Trophoblast cell (in vitro differentiated cells and primary cell): ENCODE measurements around the gene TPH2.
A peak's percentile ranks its signal among the peaks of the same experiment; 100 is the strongest.

ENCODE experiments used
- DNase-seq, 2 donors: peaks; one replicate each; pipeline ENCODE4 v3.0.0-alpha.2; 2016
- H2AFZ ChIP-seq: 2 replicates; pipeline ENCODE4 v1.6.1; 2013; ENCODE audit warnings: low read length, moderate library complexity, mild to moderate bottlenecking; ENCODE audit not compliant: insufficient read depth, poor library complexity
- H2AK5ac ChIP-seq: 2 replicates; pipeline ENCODE4 v1.6.1; 2013; ENCODE audit warnings: mild to moderate bottlenecking, low read length
- H2BK120ac ChIP-seq: 2 replicates; pipeline ENCODE4 v1.6.1; 2013; ENCODE audit warnings: low read length, mild to moderate bottlenecking, moderate library complexity; ENCODE audit not compliant: insufficient read depth, poor library complexity
- H2BK12ac ChIP-seq: 2 replicates; pipeline ENCODE4 v1.6.1; 2013; ENCODE audit warnings: mild to moderate bottlenecking, low read length, moderate library complexity
- H2BK5ac ChIP-seq: 2 replicates; pipeline ENCODE4 v1.6.1; 2013; ENCODE audit warnings: low read length, low read depth, moderate library complexity, mild to moderate bottlenecking; ENCODE audit not compliant: poor library complexity
- H3K14ac ChIP-seq: 2 replicates; pipeline ENCODE4 v1.6.1; 2013; ENCODE audit warnings: mild to moderate bottlenecking, low read length
- H3K18ac ChIP-seq: 2 replicates; pipeline ENCODE4 v1.6.1; 2013; ENCODE audit warnings: mild to moderate bottlenecking, low read length
- H3K23ac ChIP-seq: 2 replicates; pipeline ENCODE4 v1.6.1; 2013; ENCODE audit warnings: low read length
- H3K27ac ChIP-seq: 2 replicates; pipeline ENCODE4 v1.5.1; 2013; ENCODE audit warnings: low read depth, mild to moderate bottlenecking, inconsistent platforms, low read length, moderate library complexity
- H3K27me3 ChIP-seq: 2 replicates; pipeline ENCODE4 v1.6.1; 2013; ENCODE audit warnings: inconsistent platforms, mild to moderate bottlenecking, low read length, moderate library complexity; ENCODE audit not compliant: insufficient read depth
- H3K36me3 ChIP-seq, 2 experiments: 1 replicate in 1 of 2; 2 replicates in 1 of 2; pipeline ENCODE4 v1.6.1; 2013; ENCODE audit warnings: low read length in 2 of 2, mild to moderate bottlenecking in 2 of 2, moderate library complexity in 1 of 2; ENCODE audit not compliant: insufficient read depth in 2 of 2, control insufficient read depth in 1 of 2
- H3K4ac ChIP-seq: 2 replicates; pipeline ENCODE4 v1.6.1; 2013; ENCODE audit warnings: low read depth, mild to moderate bottlenecking, low read length, moderate library complexity
- H3K4me1 ChIP-seq, 2 experiments: 1 replicate in 1 of 2; 2 replicates in 1 of 2; pipeline ENCODE4 v1.6.1; 2013; ENCODE audit warnings: low read length in 2 of 2, mild to moderate bottlenecking in 2 of 2, moderate library complexity in 1 of 2; ENCODE audit not compliant: insufficient read depth in 2 of 2, control insufficient read depth in 1 of 2
- H3K4me2 ChIP-seq: 2 replicates; pipeline ENCODE4 v1.6.1; 2013; ENCODE audit warnings: inconsistent platforms, mild to moderate bottlenecking, low read length, moderate library complexity
- H3K4me3 ChIP-seq: 2 replicates; pipeline ENCODE4 v1.5.1; 2013; ENCODE audit warnings: mild to moderate bottlenecking, low read depth, low read length, inconsistent platforms
- H3K79me1 ChIP-seq: one replicate; pipeline ENCODE4 v1.6.1; 2013; ENCODE audit warnings: low read length
- H3K79me2 ChIP-seq: 2 replicates; pipeline ENCODE4 v1.6.1; 2013; ENCODE audit warnings: low read length, mild to moderate bottlenecking; ENCODE audit not compliant: control insufficient read depth, insufficient read depth, poor library complexity
- H3K9ac ChIP-seq: 2 replicates; pipeline ENCODE4 v1.6.1; 2013; ENCODE audit warnings: mild to moderate bottlenecking, low read length
- H3K9me3 ChIP-seq: 2 replicates; pipeline ENCODE4 v1.6.1; 2013; ENCODE audit warnings: low read depth, mild to moderate bottlenecking, control low read depth, inconsistent platforms, low read length; ENCODE audit not compliant: insufficient read depth
- H4K12ac ChIP-seq: 2 replicates; pipeline ENCODE4 v1.6.1; 2013; ENCODE audit warnings: low read depth, mild to moderate bottlenecking, low read length, moderate library complexity
- H4K8ac ChIP-seq: 2 replicates; pipeline ENCODE4 v1.6.1; 2013; ENCODE audit warnings: low read depth, mild to moderate bottlenecking, low read length, moderate library complexity
- H4K91ac ChIP-seq: one replicate; pipeline ENCODE4 v1.6.1; 2013; ENCODE audit warnings: low read depth, mild to moderate bottlenecking, low read length, moderate library complexity
- WGBS: extraction: QIAGEN DNeasy Blood & Tissue Kit; methylation state at CpG from one replicate; pipeline ENCODE4 v1.1.7; 2013; ENCODE audit warnings: missing lambda C conversion rate; ENCODE audit not compliant: insufficient read length, insufficient coverage; ENCODE audit errors: extremely low coverage; 5-methylcytosine and 5-hydroxymethylcytosine counted together

The TPH2 gene

GRCh38 chr12:72030277-72030676, 91.6 kb downstream of the TPH2 start:
- Histone ChIP-seq H3K27me3 (no peaks in the 10 kb centered on the region), H2BK120ac (no peak overlapping the region), H3K36me3 (no peaks in the 10 kb centered on the region), H4K8ac (no peak overlapping the region), H4K91ac (no peak overlapping the region), H3K79me1 (no peaks in the 10 kb centered on the region), H3K9ac (no peak overlapping the region), H3K79me2 (no peaks in the 10 kb centered on the region), H2BK12ac (no peak overlapping the region), H3K18ac (no peak overlapping the region), H3K4ac (no peak overlapping the region), H4K12ac (no peak overlapping the region), H3K27ac (no peak overlapping the region), H3K4me2 (no peak overlapping the region), H2AK5ac (no peak overlapping the region), H3K4me3 (no peak overlapping the region), H3K23ac (no peak overlapping the region), H3K14ac (no peak overlapping the region), H3K4me1 (no peaks in the 10 kb centered on the region), H2AFZ (no peak overlapping the region), H3K9me3 (no peaks in the 10 kb centered on the region), H2BK5ac (no peak overlapping the region)
- DNase-seq = no peak
- WGBS = no CpG with 5 or more reads among the region's 2 CpGs

GRCh38 chr12:72031066-72031465, 92.4 kb downstream of the TPH2 start:
- no peak overlapping the region for H2AK5ac ChIP-seq
- H4K12ac ChIP-seq = no peak overlapping the region
- no peaks in the 10 kb centered on the region for H3K79me2 ChIP-seq
- no peaks in the 10 kb centered on the region for H3K79me1 ChIP-seq
- no peak overlapping the region for H3K4me2 ChIP-seq
- H3K4me1 ChIP-seq = no peaks in the 10 kb centered on the region
- H2AFZ ChIP-seq = no peak overlapping the region
- no peak overlapping the region for H4K91ac ChIP-seq
- no peak overlapping the region for H3K14ac ChIP-seq
- no peak overlapping the region for H2BK5ac ChIP-seq
- no peaks in the 10 kb centered on the region for H3K9me3 ChIP-seq
- no peaks in the 10 kb centered on the region for H3K36me3 ChIP-seq
- H3K27ac ChIP-seq = no peak overlapping the region
- H3K18ac ChIP-seq = no peak overlapping the region
- no peak overlapping the region for H3K9ac ChIP-seq
- H3K27me3 ChIP-seq = no peaks in the 10 kb centered on the region
- H4K8ac ChIP-seq = no peak overlapping the region
- H3K4ac ChIP-seq = no peak overlapping the region
- H2BK12ac ChIP-seq = no peak overlapping the region
- WGBS = no CpG with 5 or more reads among the region's 3 CpGs
- DNase-seq = peak; percentile 29 to 50
- no peak overlapping the region for H2BK120ac ChIP-seq
- H3K4me3 ChIP-seq = no peak overlapping the region
- no peak overlapping the region for H3K23ac ChIP-seq

- no peak overlapping the region for H3K9ac ChIP-seq
- no CpG with 5 or more reads among the region's 2 CpGs for WGBS
- H3K27me3 ChIP-seq = no peaks in the 10 kb centered on the region
- H3K27ac ChIP-seq = no peak overlapping the region
- no peak overlapping the region for H2BK120ac ChIP-seq
- H2AK5ac ChIP-seq = no peak overlapping the region
- H3K4me1 ChIP-seq = no peaks in the 10 kb centered on the region
- H3K79me2 ChIP-seq = no peaks in the 10 kb centered on the region
- no peak overlapping the region for H4K8ac ChIP-seq
- no peaks in the 10 kb centered on the region for H3K79me1 ChIP-seq
- DNase-seq = no peak
- no peak overlapping the region for H3K14ac ChIP-seq
- H3K9me3 ChIP-seq = no peaks in the 10 kb centered on the region
- no peak overlapping the region for H2BK5ac ChIP-seq
- H3K4me2 ChIP-seq = no peak overlapping the region
- H3K4ac ChIP-seq = no peak overlapping the region
- H3K23ac ChIP-seq = no peak overlapping the region
- H4K12ac ChIP-seq = no peak overlapping the region
- H2BK12ac ChIP-seq = no peak overlapping the region
- H3K18ac ChIP-seq = no peak overlapping the region
- no peaks in the 10 kb centered on the region for H3K36me3 ChIP-seq
- H4K91ac ChIP-seq = no peak overlapping the region
- H3K4me3 ChIP-seq = no peak overlapping the region
- H2AFZ ChIP-seq = no peak overlapping the region
Observed at GRCh38 chr12:72033991-72034390, 95.3 kb downstream of the TPH2 start.

GRCh38 chr12:72035625-72036024, 97.0 kb downstream of the TPH2 start:
- Histone ChIP-seq H3K23ac (no peak overlapping the region), H3K4me2 (no peak overlapping the region), H3K79me1 (no peaks in the 10 kb centered on the region), H3K9ac (no peak overlapping the region), H2AFZ (no peak overlapping the region), H3K4ac (no peak overlapping the region), H3K36me3 (no peaks in the 10 kb centered on the region), H4K91ac (no peak overlapping the region), H3K4me3 (no peak overlapping the region), H3K4me1 (no peaks in the 10 kb centered on the region), H2BK12ac (no peak overlapping the region), H2BK120ac (no peak overlapping the region), H3K9me3 (no peaks in the 10 kb centered on the region), H2BK5ac (no peak overlapping the region), H3K27me3 (no peaks in the 10 kb centered on the region), H3K79me2 (no peaks in the 10 kb centered on the region), H3K18ac (no peak overlapping the region), H3K27ac (no peak overlapping the region), H4K12ac (no peak overlapping the region), H2AK5ac (no peak overlapping the region), H3K14ac (no peak overlapping the region), H4K8ac (no peak overlapping the region)
- no CpG with 5 or more reads among the region's 5 CpGs for WGBS
- DNase-seq = no peak
